ENCODE data around the gene CT45A6.
"Not testable (repeated sequence)": the region's sequence is repeated elsewhere in the genome, so short reads cannot be mapped to it uniquely, and the experiment has no call there.

Gene CT45A6, protein sequence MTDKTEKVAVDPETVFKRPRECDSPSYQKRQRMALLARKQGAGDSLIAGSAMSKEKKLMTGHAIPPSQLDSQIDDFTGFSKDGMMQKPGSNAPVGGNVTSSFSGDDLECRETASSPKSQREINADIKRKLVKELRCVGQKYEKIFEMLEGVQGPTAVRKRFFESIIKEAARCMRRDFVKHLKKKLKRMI

GRCh38 chrX:135802687-135803086, at the start of gene CT45A6:
Gene CT45A6, minus strand, starts transcription at chrX:135802787. Its CDS starts 3,794 bp downstream, at chrX:135798993.
- H3K9me3 Mint-ChIP-seq, result not testable (repeated sequence)

DNA sequence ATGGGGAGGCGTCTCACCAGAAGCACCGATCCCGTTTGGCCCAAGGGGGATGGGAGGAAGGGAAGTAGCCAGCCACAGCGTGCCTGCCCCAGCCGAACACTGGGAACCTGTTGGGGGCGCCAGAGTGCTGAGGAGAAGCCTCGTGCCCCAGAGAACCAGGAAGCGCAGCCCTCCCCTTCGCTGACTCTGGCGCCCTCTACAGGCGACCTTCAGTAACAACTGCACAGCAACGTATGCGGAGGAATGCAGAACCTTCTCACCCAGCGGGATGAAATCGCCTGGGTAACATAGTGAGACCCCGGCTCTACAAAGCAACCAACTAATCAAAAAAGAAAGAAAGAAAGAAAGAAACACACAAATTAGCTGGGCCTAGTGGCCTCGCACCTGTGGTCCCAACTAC, 34.6 kb upstream of the CT45A6 start, which contains the start of gene CT45A7:
Gene CT45A7 (minus strand): TSS at position 101 of the 400 bp plus-strand sequence. CDS start 3,747 bp downstream, outside the sequence.
- not testable (repeated sequence) for H3K27ac Mint-ChIP-seq, H3K27me3 Mint-ChIP-seq, H3K9me3 Mint-ChIP-seq, H3K36me3 Mint-ChIP-seq, H3K4me1 Mint-ChIP-seq, H3K4me3 Mint-ChIP-seq

More at GRCh38 chrX:135802687-135803086, at the start of gene CT45A6:
- H3K4me1 Mint-ChIP-seq, H3K4me3 Mint-ChIP-seq, H3K27ac Mint-ChIP-seq, H3K27me3 Mint-ChIP-seq, H3K36me3 Mint-ChIP-seq: not testable (repeated sequence)

DNA sequence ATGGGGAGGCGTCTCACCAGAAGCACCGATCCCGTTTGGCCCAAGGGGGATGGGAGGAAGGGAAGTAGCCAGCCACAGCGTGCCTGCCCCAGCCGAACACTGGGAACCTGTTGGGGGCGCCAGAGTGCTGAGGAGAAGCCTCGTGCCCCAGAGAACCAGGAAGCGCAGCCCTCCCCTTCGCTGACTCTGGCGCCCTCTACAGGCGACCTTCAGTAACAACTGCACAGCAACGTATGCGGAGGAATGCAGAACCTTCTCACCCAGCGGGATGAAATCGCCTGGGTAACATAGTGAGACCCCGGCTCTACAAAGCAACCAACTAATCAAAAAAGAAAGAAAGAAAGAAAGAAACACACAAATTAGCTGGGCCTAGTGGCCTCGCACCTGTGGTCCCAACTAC, 17.3 kb upstream of the CT45A6 start, which contains the start of gene CT45A2:
Gene CT45A2 (minus strand): TSS at position 101 of the 400 bp plus-strand sequence. CDS start 3,747 bp downstream, outside the sequence.
- H3K4me3 Mint-ChIP-seq, H3K27ac Mint-ChIP-seq, H3K36me3 Mint-ChIP-seq: not testable (repeated sequence)

DNA sequence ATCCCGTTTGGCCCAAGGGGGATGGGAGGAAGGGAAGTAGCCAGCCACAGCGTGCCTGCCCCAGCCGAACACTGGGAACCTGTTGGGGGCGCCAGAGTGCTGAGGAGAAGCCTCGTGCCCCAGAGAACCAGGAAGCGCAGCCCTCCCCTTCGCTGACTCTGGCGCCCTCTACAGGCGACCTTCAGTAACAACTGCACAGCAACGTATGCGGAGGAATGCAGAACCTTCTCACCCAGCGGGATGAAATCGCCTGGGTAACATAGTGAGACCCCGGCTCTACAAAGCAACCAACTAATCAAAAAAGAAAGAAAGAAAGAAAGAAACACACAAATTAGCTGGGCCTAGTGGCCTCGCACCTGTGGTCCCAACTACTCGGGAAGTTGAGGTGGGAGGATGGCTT, 17.2 kb downstream of the CT45A6 start, which contains the start of gene CT45A5:
Gene CT45A5 (minus strand): TSS at position 101 of the 400 bp plus-strand sequence. CDS start 3,774 bp downstream, outside the sequence.
- H3K36me3 Mint-ChIP-seq, result not testable (repeated sequence)

More for the DNA sequence above, 17.3 kb upstream of the CT45A6 start, which contains the start of gene CT45A2:
- not testable (repeated sequence) for H3K27me3 Mint-ChIP-seq, H3K4me1 Mint-ChIP-seq, H3K9me3 Mint-ChIP-seq

DNA sequence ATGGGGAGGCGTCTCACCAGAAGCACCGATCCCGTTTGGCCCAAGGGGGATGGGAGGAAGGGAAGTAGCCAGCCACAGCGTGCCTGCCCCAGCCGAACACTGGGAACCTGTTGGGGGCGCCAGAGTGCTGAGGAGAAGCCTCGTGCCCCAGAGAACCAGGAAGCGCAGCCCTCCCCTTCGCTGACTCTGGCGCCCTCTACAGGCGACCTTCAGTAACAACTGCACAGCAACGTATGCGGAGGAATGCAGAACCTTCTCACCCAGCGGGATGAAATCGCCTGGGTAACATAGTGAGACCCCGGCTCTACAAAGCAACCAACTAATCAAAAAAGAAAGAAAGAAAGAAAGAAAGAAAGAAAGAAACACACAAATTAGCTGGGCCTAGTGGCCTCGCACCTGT, 34.5 kb downstream of the CT45A6 start, which contains the start of gene CT45A3:
Gene CT45A3 (minus strand): TSS at position 101 of the 400 bp plus-strand sequence. CDS start 3,747 bp downstream, outside the sequence.
- H3K4me3 Mint-ChIP-seq, H3K4me1 Mint-ChIP-seq, H3K27ac Mint-ChIP-seq, H3K27me3 Mint-ChIP-seq, H3K9me3 Mint-ChIP-seq, H3K36me3 Mint-ChIP-seq: not testable (repeated sequence)

More for the DNA sequence above, 17.2 kb downstream of the CT45A6 start, which contains the start of gene CT45A5:
- H3K9me3 Mint-ChIP-seq, H3K4me3 Mint-ChIP-seq, H3K27ac Mint-ChIP-seq, H3K4me1 Mint-ChIP-seq, H3K27me3 Mint-ChIP-seq: not testable (repeated sequence)

- H3K4me3 Mint-ChIP-seq, H3K27ac Mint-ChIP-seq, H3K4me1 Mint-ChIP-seq, H3K9me3 Mint-ChIP-seq, H3K36me3 Mint-ChIP-seq, H3K27me3 Mint-ChIP-seq: not testable (repeated sequence)
Observed at GRCh38 chrX:135744739-135745138, 57.8 kb downstream of the CT45A6 start.
